Parathyroid adenoma (tissue), 2 donors: ENCODE results near the gene MFSD11.
"Not testable (repeated sequence)": the region's sequence is repeated elsewhere in the genome, so short reads cannot be mapped to it uniquely, and the experiment has no call there.

Experiments used
- H2AFZ ChIP-seq: fragments of 300-600 bp; sonication (generic); one replicate; pipeline ENCODE4 v1.7.0; 2017; ENCODE audit warnings: antibody characterized with exemption, mild to moderate bottlenecking
- H3K27ac ChIP-seq: fragments of 300-600 bp; sonication (generic); one replicate; pipeline ENCODE4 v1.7.0; 2017
- H3K27me3 ChIP-seq: fragments of 300-600 bp; sonication (generic); one replicate; pipeline ENCODE4 v1.7.0; 2017; ENCODE audit warnings: low read length; ENCODE audit not compliant: control insufficient read depth, insufficient read depth
- H3K36me3 ChIP-seq: fragments of 300-600 bp; sonication (generic); one replicate; pipeline ENCODE4 v1.7.0; 2017; ENCODE audit warnings: low read length; ENCODE audit not compliant: control insufficient read depth, insufficient read depth
- H3K4me1 ChIP-seq: fragments of 300-600 bp; sonication (generic); one replicate; pipeline ENCODE4 v1.7.0; 2017; ENCODE audit warnings: control low read depth
- H3K4me2 ChIP-seq: fragments of 300-600 bp; sonication (generic); one replicate; pipeline ENCODE4 v1.7.0; 2017; ENCODE audit warnings: low read length
- H3K4me3 ChIP-seq: fragments of 300-600 bp; sonication (generic); one replicate; pipeline ENCODE4 v1.7.0; 2017; ENCODE audit warnings: low read depth, low read length
- H3K79me2 ChIP-seq: fragments of 300-600 bp; sonication (generic); one replicate; pipeline ENCODE4 v1.7.0; 2017; ENCODE audit warnings: control low read depth
- H3K9ac ChIP-seq: fragments of 300-600 bp; sonication (generic); one replicate; pipeline ENCODE4 v1.7.0; 2017; ENCODE audit warnings: mild to moderate bottlenecking
- H3K9me3 ChIP-seq: fragments of 300-600 bp; sonication (generic); one replicate; pipeline ENCODE4 v1.7.0; 2017; ENCODE audit warnings: low read length; ENCODE audit not compliant: control insufficient read depth
- TF ChIP-seq, protein P1 (sequence below): fragments of 300-600 bp; sonication (generic); IDR thresholded peaks from one replicate; pipeline ENCODE4 v1.7.0; 2017; ENCODE audit warnings: antibody characterized with exemption, mild to moderate bottlenecking
- donor health status: primary hyperparathyroidism.

MFSD11 gene

DNA sequence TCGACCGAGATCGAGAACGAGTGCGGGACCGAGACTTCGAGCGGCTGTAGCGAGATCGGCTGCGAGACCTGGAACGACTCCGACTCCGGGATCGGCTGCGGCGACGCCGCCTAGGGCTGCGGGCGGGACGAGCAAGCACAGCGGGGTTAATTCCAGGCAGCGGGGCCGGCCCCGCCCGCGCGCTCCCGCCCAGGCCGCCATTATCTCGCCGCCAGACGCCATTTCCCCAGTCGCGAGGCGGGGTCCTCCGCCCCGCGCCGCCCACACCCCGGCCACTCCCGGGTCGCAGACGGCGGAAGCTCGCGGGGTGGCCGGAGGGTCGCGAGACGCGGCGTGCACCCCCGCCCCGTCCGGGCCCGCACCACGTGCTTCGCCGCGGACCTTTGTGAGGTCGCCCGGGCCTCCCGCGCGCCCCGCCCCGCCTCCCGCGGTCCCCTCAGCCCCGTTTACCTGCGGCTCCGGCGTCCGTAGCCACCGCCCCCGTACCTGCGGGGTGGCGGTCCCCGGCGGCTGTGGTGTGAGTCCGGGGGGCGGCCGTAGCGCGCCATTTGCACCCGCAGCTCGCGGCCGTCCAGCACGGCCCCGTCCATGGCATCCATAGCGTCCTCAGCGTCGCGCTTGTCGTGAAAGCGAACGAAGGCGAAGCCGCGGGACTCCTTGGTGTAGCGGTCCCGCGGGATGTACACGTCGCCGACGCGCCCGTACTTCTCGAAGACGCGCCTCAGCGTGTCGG, 1.4 kb upstream of the MFSD11 start:
- Histone ChIP-seq H3K4me1 (peaks cover 15% of the 10 kb centered on the region), H3K27me3 (no peaks in the 10 kb centered on the region), H3K4me3 (peak overlapping the region; percentile 97), H3K9ac (peak overlapping the region; percentile 95), H3K27ac (peak overlapping the region; percentile 94), H3K36me3 (no peaks in the 10 kb centered on the region), H3K4me2 (peak overlapping the region; percentile 87), H3K79me2 (peaks cover 13% of the 10 kb centered on the region), H3K9me3 (no peaks in the 10 kb centered on the region), H2AFZ (peak overlapping the region; percentile 75)
- TF ChIP-seq, protein P1, sequence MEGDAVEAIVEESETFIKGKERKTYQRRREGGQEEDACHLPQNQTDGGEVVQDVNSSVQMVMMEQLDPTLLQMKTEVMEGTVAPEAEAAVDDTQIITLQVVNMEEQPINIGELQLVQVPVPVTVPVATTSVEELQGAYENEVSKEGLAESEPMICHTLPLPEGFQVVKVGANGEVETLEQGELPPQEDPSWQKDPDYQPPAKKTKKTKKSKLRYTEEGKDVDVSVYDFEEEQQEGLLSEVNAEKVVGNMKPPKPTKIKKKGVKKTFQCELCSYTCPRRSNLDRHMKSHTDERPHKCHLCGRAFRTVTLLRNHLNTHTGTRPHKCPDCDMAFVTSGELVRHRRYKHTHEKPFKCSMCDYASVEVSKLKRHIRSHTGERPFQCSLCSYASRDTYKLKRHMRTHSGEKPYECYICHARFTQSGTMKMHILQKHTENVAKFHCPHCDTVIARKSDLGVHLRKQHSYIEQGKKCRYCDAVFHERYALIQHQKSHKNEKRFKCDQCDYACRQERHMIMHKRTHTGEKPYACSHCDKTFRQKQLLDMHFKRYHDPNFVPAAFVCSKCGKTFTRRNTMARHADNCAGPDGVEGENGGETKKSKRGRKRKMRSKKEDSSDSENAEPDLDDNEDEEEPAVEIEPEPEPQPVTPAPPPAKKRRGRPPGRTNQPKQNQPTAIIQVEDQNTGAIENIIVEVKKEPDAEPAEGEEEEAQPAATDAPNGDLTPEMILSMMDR, result peak; percentile 32

DNA sequence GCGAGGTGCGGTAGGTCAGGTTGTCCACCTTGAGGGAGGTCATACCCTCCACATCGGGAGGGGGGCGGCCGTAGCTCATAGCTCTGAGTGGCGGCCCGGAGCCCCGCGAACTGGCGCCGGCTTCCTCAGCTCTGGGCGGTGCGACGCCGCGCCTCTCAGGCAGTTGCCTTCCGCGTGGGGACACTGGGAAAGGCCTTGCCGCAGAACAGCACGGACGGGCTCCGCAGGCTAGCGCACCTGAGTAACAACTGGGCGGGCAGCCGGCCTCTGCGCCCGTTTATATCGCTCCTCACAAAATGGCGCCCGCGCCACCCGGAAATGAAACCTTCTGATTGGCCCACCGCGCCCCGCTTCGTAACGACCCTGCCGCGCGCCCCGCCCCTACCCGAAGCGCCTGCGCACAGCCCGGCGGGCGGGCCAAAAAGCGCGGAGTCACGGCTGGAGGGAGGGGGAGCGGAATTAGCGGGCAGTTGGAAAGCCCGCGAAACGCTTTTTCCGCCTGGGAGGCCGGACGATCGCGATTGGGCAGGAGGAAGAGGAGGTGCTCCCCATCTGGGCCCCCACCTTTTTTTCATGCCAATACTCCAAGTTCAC, 740 bp upstream of the MFSD11 start, which contains the start of gene SRSF2:
Gene SRSF2 (minus strand): TSS at position 250 of the 594 bp plus-strand sequence. CDS start 171 bp downstream, at position 79.
- Histone ChIP-seq H2AFZ (peak within 1 kb of the TSS; percentile 75), H3K4me1 (peaks cover 15% of the 10 kb centered on the region)
- TF ChIP-seq, protein P1, result no peak

DNA sequence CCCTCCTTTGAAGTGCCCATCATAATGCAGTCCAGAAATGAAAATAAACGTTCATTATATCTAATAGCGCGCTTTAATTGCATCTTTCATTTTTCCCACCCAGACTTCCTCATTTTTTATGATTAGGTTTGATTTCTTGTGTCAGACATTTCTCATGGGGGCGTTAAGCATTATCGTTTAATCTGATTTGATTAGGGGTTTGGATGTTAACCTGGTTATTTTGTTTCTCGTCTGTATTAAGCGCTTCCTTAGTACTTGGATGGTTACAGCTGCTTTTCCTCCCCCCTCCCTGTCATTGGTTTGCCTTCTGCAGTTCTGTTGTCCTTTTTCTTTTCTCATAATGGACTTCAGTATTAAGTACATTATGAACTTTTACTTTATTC, 540 bp downstream of the MFSD11 start:
- peak overlapping the region; percentile 97 for H3K4me3 ChIP-seq
- peaks cover 13% of the 10 kb centered on the region for H3K79me2 ChIP-seq
- H3K4me2 ChIP-seq, result peak overlapping the region; percentile 100
- peak overlapping the region; percentile 57 for H3K9ac ChIP-seq
- no peaks in the 10 kb centered on the region for H3K9me3 ChIP-seq
- peak overlapping the region; percentile 65 for H2AFZ ChIP-seq
- H3K27ac ChIP-seq, result peak overlapping the region; percentile 94
- H3K36me3 ChIP-seq, result no peaks in the 10 kb centered on the region
- peaks cover 15% of the 10 kb centered on the region for H3K4me1 ChIP-seq
- TF ChIP-seq, protein P1, result no peak
- no peaks in the 10 kb centered on the region for H3K27me3 ChIP-seq

More for the DNA sequence above, 740 bp upstream of the MFSD11 start, which contains the start of gene SRSF2:
- Histone ChIP-seq H3K27me3 (no peaks in the 10 kb centered on the region), H3K9ac (peak within 1 kb of the TSS; percentile 95), H3K36me3 (no peaks in the 10 kb centered on the region), H3K4me2 (peak within 1 kb of the TSS; percentile 100), H3K9me3 (no peaks in the 10 kb centered on the region), H3K79me2 (peaks cover 13% of the 10 kb centered on the region), H3K4me3 (peak within 1 kb of the TSS; percentile 97), H3K27ac (peak within 1 kb of the TSS; percentile 94)

DNA sequence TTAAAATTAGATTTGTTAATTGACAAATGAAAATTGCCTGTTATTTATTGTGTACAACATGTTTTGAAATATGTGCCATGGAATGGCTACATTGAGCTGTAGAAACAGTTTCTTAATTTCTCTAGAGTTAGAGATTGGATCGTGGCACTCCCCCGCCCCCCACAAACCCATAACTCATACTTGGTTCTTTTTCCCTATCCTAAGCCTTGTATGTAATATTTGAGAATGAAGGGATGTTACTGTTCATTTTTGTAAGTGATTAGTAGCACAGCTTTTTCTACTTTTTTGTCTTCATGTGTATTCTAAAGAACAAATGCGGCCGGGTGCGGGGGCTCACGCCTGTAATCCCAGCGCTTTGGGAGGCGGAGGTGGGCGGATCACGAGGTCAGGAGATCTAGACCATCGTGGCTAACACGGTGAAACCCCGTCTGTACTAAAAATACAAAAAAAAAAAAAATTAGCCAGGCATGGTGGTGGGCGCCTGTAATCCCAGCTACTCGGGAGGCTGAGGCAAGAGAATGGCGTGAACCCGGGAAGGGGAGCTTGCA, 1.7 kb downstream of the MFSD11 start:
- H3K9me3 ChIP-seq, H3K4me3 ChIP-seq, H3K27me3 ChIP-seq, H3K4me2 ChIP-seq, H3K36me3 ChIP-seq, H2AFZ ChIP-seq, H3K9ac ChIP-seq, H3K27ac ChIP-seq: not testable (repeated sequence)
- Histone ChIP-seq H3K4me1 (peaks cover 15% of the 10 kb centered on the region), H3K79me2 (peaks cover 13% of the 10 kb centered on the region)

DNA sequence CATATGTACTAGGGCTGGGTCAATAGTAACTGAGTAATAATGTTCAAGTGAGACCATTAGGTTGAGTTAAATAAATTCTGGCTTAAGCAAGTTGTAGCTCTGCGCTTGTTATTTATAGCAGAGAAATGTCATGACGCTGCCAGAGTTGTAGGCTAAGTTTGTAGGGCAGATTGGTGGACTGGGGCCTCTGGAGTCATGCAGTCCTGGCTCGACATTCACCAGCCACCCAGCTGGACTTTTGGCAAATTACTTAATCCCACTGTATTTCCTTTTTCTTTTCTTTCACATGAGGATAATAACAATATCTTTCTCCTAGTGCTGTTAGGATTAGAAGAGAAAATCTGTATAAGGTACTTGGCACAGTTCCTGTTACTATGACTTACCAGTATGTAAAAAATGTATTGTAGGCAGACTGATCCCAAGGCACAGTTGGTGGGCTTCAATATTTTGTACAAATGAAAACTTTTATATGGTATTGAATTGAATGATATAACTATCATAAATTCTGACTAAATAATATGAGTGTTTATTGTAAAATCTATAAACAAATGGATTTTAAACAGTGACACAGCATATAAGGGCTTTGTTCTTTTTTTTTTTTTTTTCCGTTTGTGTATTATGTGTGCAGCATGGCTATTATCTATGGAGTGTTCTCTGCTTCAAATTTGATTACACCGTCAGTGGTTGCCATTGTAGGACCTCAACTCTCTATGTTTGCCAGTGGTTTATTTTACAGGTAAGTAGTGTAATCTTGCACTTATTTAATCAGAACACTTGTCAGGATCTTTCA, 2.6 kb downstream of the MFSD11 start:
- TF ChIP-seq, protein P1, result no peak
- H3K4me3 ChIP-seq, result no peak overlapping the region
- H3K27ac ChIP-seq, result no peak overlapping the region
- H3K9me3 ChIP-seq, result no peaks in the 10 kb centered on the region
- H3K27me3 ChIP-seq, result no peaks in the 10 kb centered on the region
- no peaks in the 10 kb centered on the region for H3K36me3 ChIP-seq
- H3K4me2 ChIP-seq, result no peak overlapping the region
- peaks cover 13% of the 10 kb centered on the region for H3K79me2 ChIP-seq
- H2AFZ ChIP-seq, result no peak overlapping the region
- no peak overlapping the region for H3K9ac ChIP-seq
- H3K4me1 ChIP-seq, result peaks cover 9% of the 10 kb centered on the region
